HepG2 (cell line): ENCODE measurements around the gene ARL10. TPM values are rescaled to one million over a fixed set of nuclear protein-coding genes. Genes with fewer than 3 reads are reported as not detected.

Experiments
- ATAC-seq: fragments of 200-7000 bp; cut with Tn5 transposase; 3 replicates; pipeline ENCODE4 v1.9.1; 2020; ENCODE audit warnings: mild to moderate bottlenecking, moderate library complexity
- BruUV-seq: library from RNA; stranded (reverse); fragments of 400-500 nt; replicated peaks from 2 replicates; lab custom pipeline; 2021; lab: Mats Ljungman, UMichigan
- CTCF ChIA-PET: fragments of 300-600 bp; formaldehyde crosslinking; extraction: SDS; loops from one replicate; lab custom pipeline; 2021; ENCODE audit warnings: low total read pairs, inconsistent platforms, low intra/inter-chr PET ratio; lab: Yijun Ruan, JAX
- POLR2A ChIA-PET: fragments of 350-600 bp; sonication (Branson Sonifier 250); formaldehyde crosslinking; loops from one replicate; lab custom pipeline; 2020; ENCODE audit warnings: antibody characterized with exemption, inconsistent platforms; lab: Yijun Ruan, JAX
- DNase-seq: peaks from one replicate; pipeline ENCODE4 v3.0.0-alpha.2; 2015; ENCODE audit warnings: low spot score
- FAIRE-seq: peaks from 3 replicates; lab custom pipeline; 2011; peaks lifted over from hg19 to GRCh38; lab: Jason Lieb, UNC
- H2AFZ ChIP-seq: one replicate; pipeline ENCODE4 v1.6.1; 2011; ENCODE audit warnings: low read length, inconsistent platforms
- H3K27ac ChIP-seq: fragments of 300-600 bp; 3 replicates; pipeline ENCODE4 v1.8.0; 2011; ENCODE audit warnings: mixed run types, mild to moderate bottlenecking, mixed read lengths, low read length, inconsistent platforms; ENCODE audit not compliant: insufficient read depth; ENCODE audit errors: extremely low read length
- H3K27me3 ChIP-seq, 2 experiments: fragments of 200-600 bp in 1 of 2; 2 replicates in 1 of 2; 3 replicates in 1 of 2; pipeline versions ENCODE4 v1.6.0 to v1.8.0; 2011; ENCODE audit warnings: low read length in 2 of 2, mild to moderate bottlenecking in 2 of 2, moderate library complexity in 2 of 2, inconsistent platforms in 1 of 2; ENCODE audit not compliant: insufficient read depth in 2 of 2, control insufficient read depth in 1 of 2
- H3K36me3 ChIP-seq, 2 experiments: fragments of 200-600 bp in 1 of 2; replicated peaks in 1 of 2; 2 replicates in 1 of 2; 3 replicates in 1 of 2; pipeline versions ENCODE4 v1.5.1 to v1.8.0; 2011; ENCODE audit warnings: low read length in 2 of 2, inconsistent platforms in 1 of 2; ENCODE audit not compliant: insufficient read depth in 2 of 2, control insufficient read depth in 1 of 2
- H3K4me1 ChIP-seq: 2 replicates; pipeline ENCODE4 v1.5.1; 2012; ENCODE audit warnings: low read length, inconsistent platforms; ENCODE audit not compliant: insufficient read depth
- H3K4me2 ChIP-seq: 2 replicates; pipeline ENCODE4 v1.6.0; 2011; ENCODE audit warnings: low read depth, low read length, inconsistent platforms
- H3K4me3 ChIP-seq, 3 experiments: fragments of 200-600 bp in 1 of 3; sonication (generic), shearing (Covaris generic) in 1 of 3; replicated peaks in 1 of 3; 2 replicates each; pipeline ENCODE4 v1.5.1; 2011 to 2016; ENCODE audit warnings: low read length in 3 of 3, inconsistent platforms in 2 of 3, low read depth in 2 of 3, mild to moderate bottlenecking in 2 of 3, control low read depth in 1 of 3, mixed read lengths in 1 of 3; ENCODE audit not compliant: insufficient read depth in 1 of 3
- H3K79me2 ChIP-seq: one replicate; pipeline ENCODE4 v1.6.1; 2011; ENCODE audit warnings: low read length, inconsistent platforms; ENCODE audit not compliant: insufficient read depth
- H3K9ac ChIP-seq: 2 replicates; pipeline ENCODE4 v1.6.0; 2011; ENCODE audit warnings: mild to moderate bottlenecking, low read depth, low read length, inconsistent platforms; ENCODE audit not compliant: insufficient read depth
- H3K9me3 ChIP-seq: 2 replicates; pipeline ENCODE4 v1.5.1; 2012; ENCODE audit warnings: mild to moderate bottlenecking, low read length
- H4K20me1 ChIP-seq: 2 replicates; pipeline ENCODE4 v1.6.0; 2011; ENCODE audit warnings: inconsistent platforms, mild to moderate bottlenecking, low read length, moderate library complexity; ENCODE audit not compliant: insufficient read depth
- FOXC1 ChIP-seq: sonication (generic); formaldehyde crosslinking; IDR thresholded peaks from 2 replicates; pipeline ENCODE4 v1.8.0; 2022; ENCODE audit warnings: mild to moderate bottlenecking, missing genetic modification reagents, borderline replicate concordance
- FOXO4 ChIP-seq: sonication (generic); formaldehyde crosslinking; conservative IDR thresholded peaks from 2 replicates; pipeline ENCODE4 v1.8.1; 2023; ENCODE audit warnings: missing genetic modification reagents
- GFI1 ChIP-seq: sonication (generic); formaldehyde crosslinking; IDR thresholded peaks from 2 replicates; pipeline ENCODE4 v1.5.0; 2020; ENCODE audit warnings: missing genetic modification reagents, mild to moderate bottlenecking, borderline replicate concordance
- HNF4G ChIP-seq, 2 experiments: sonication (generic) in 1 of 2; formaldehyde crosslinking in 1 of 2; IDR thresholded peaks; 2 replicates each; pipeline versions ENCODE4 v1.4.0 to v1.6.1; 2011 to 2020; ENCODE audit warnings: borderline replicate concordance in 2 of 2, low read depth in 2 of 2, mild to moderate bottlenecking in 2 of 2, low read length in 1 of 2, missing genetic modification reagents in 1 of 2, moderate library complexity in 1 of 2
- KLF15 ChIP-seq: sonication (generic); formaldehyde crosslinking; IDR thresholded peaks from 2 replicates; pipeline ENCODE4 v1.8.1; 2023; ENCODE audit warnings: borderline replicate concordance, mild to moderate bottlenecking, inconsistent platforms, missing genetic modification reagents, mixed read lengths
- MYPOP ChIP-seq: sonication (generic); formaldehyde crosslinking; IDR thresholded peaks from 2 replicates; pipeline ENCODE4 v1.8.1; 2023; ENCODE audit warnings: mild to moderate bottlenecking, moderate library complexity, missing genetic modification reagents
- PHF21A ChIP-seq: sonication (generic); formaldehyde crosslinking; IDR thresholded peaks from 2 replicates; pipeline ENCODE4 v1.5.0; 2020; ENCODE audit warnings: mild to moderate bottlenecking, missing genetic modification reagents
- SRF ChIP-seq: IDR thresholded peaks from 2 replicates; pipeline ENCODE4 v1.6.1; 2011; ENCODE audit warnings: mild to moderate bottlenecking, low read depth, low read length, moderate library complexity
- ZBTB4 ChIP-seq: sonication (generic); formaldehyde crosslinking; IDR thresholded peaks from 2 replicates; pipeline ENCODE4 v1.4.0; 2020; ENCODE audit warnings: missing genetic modification reagents, mild to moderate bottlenecking, borderline replicate concordance
- ZFP41 ChIP-seq: sonication (generic); formaldehyde crosslinking; IDR thresholded peaks from 2 replicates; pipeline ENCODE4 v1.4.0; 2020; ENCODE audit warnings: mild to moderate bottlenecking, missing genetic modification reagents, borderline replicate concordance
- ZNF75D ChIP-seq: sonication (generic); formaldehyde crosslinking; IDR thresholded peaks from 2 replicates; pipeline ENCODE4 v1.8.1; 2023; ENCODE audit warnings: missing genetic modification reagents, mild to moderate bottlenecking, borderline replicate concordance
- WGBS: methylation state at CpG from one replicate; pipeline ENCODE4 v1.1.6; 2017; ENCODE audit warnings: low lambda C conversion rate; 5-methylcytosine and 5-hydroxymethylcytosine counted together
- in situ Hi-C: cut with HindIII; loops from 2 replicates; pipeline ENCODE4 v1.10.0; 2017; ENCODE audit warnings: low pct_unique_long_range_greater_than_20kb; ENCODE audit not compliant: extremely low pct_ligation_motif_present
- intact Hi-C: fragments of 100-400 bp; cut with micrococcal nuclease; formaldehyde crosslinking; loops from one replicate; pipeline ENCODE4 v1.10.0; 2022; ENCODE audit not compliant: unreplicated experiment
- polyA plus RNA-seq, 8 experiments: library from polyadenylated mRNA; depleted of rRNA in 3 of 8; stranded (reverse) in 7 of 8; unstranded in 1 of 8; fragments of >200 nt; fragmentation: Illumina TruSeq in 4 of 8; extraction: Trizol in 4 of 8; gene quantifications; 2 replicates each; pipeline versions ENCODE4 v1.2.1 to v1.2.3, GENCODE V29; 2011 to 2016; ENCODE audit warnings: low read depth in 4 of 8, missing spikeins in 1 of 8, mixed read lengths in 1 of 8; ENCODE audit not compliant: insufficient read depth in 1 of 8
- total RNA-seq, 5 experiments: library from RNA; depleted of rRNA; stranded (reverse); fragments of >200 nt; fragmentation: Illumina TruSeq; extraction: Trizol; gene quantifications; 2 replicates each; pipeline ENCODE4 v1.2.3, GENCODE V29; 2016; ENCODE audit warnings: low read depth in 1 of 5

Gene ARL10
- total and polyA plus RNA-seq, 2 of the 13 experiments (the other 11 are each of a cell fraction or from before 2014, with no cell fraction given) = 0.18 to 0.50 TPM

DNA sequence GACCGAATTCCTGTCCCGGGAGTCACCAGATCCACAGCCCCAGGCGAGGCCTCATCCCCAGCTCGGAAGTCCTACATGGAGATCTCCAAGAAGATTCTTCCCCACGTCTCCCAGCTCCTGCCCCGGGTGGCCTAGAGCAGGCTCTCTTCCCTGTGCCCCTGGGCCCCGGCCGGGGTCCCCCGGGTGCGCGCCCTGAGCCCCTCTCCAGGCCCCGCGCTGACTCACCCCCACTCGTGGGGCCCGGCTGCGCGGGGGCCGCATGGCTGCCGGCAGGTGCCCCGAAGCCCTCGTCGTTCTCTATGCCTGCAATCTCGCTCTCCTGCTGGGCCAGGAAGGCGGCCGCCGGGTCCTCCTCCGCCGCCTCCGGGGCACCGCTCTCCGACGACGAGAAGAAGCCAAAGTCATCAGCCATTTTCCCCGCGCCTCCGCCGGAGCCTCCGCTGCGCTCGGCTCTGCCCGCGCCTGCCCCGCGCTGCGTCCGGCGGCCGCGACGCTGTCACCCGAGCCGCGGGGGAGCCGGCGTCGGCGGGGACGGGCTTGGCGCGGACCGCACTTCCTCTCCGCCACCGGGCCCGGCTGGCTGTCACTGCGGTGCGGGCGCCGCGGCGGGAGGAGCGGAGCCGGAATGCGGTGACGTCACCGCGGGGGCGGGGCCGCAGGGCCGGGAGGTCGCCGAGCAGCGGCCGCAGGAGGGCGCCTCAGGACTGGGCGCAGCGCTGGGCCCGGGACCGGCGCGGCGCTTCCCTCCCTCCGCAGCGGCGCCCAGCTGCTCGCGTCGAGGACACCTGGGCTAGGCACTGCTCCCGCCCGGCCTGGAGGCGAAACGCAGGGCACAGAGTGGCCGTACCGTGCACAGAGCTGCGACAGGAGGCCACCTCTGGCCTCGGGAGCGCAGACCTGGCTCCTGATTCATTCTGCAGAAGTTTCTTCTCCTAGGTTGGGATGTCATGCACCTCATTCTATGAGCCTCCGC lies 51.0 kb downstream of the ARL10 start, which contains the start of gene CLTB (continued):
- TF ChIP-seq KLF15 (CRISPR knock-in tag) = no peak

GRCh38 chr5:176416965-176417364 lies 51.7 kb downstream of the ARL10 start:
- 66% methylated on average over 11 of the region's 11 CpGs for WGBS
- H3K27ac ChIP-seq = no peak overlapping the region
- no peaks in the 10 kb centered on the region for H4K20me1 ChIP-seq
- FAIRE-seq (no peak), ATAC-seq (peak; percentile 19), DNase-seq (no peak)
- no TSS peak for BruUV-seq
- peak overlapping the region; percentile 88 for H3K4me2 ChIP-seq
- ChIA-PET CTCF (interaction anchor here (1.2 to 2.6 kb wide), 3 partner anchors 13 to 161 kb away, joined by 5 to 17 read pairs (median 6); partner anchors contain the start of gene FAF2), POLR2A (interaction anchor here (1.3 to 2.3 kb wide), 3 partner anchors 30 to 230 kb away, joined by 3 to 15 read pairs (median 9); partner anchors contain the start of genes RNF44 and TSPAN17)
- no peaks in the 10 kb centered on the region for H3K36me3 ChIP-seq
- peaks cover 32% of the 10 kb centered on the region for H3K4me1 ChIP-seq
- H3K4me3 ChIP-seq = peak overlapping the region; percentile 17 to 49 (median 25); a peak in 5 of 6 replicates
- H3K9ac ChIP-seq = peak overlapping the region; percentile 50; the same call in 1 of the 2 replicates
- in situ Hi-C loops = loop anchor here (5.0 to 10.0 kb wide), 2 partner anchors 68 to 120 kb away; partner anchors contain the start of gene RNF44
- intact Hi-C loops = loop anchor here (1.0 to 10.0 kb wide), 3 partner anchors 31 to 132 kb away; partner anchors contain the start of genes CDHR2 and FAF2
- H2AFZ ChIP-seq = peak overlapping the region; percentile 90
- H3K27me3 ChIP-seq = no peaks in the 10 kb centered on the region
- H3K79me2 ChIP-seq = no peaks in the 10 kb centered on the region
- no peaks in the 10 kb centered on the region for H3K9me3 ChIP-seq
- TF ChIP-seq ZBTB4 (CRISPR knock-in tag) (0 out of 2 replicates have a peak, but pooled peaks have one; percentile 61), SRF (no peak), ZNF75D (CRISPR knock-in tag) (no peak), GFI1 (CRISPR knock-in tag) (peak; percentile 8; the same call in 1 of the 2 replicates), FOXC1 (CRISPR knock-in tag) (peak; percentile 52), MYPOP (CRISPR knock-in tag) (0 out of 2 replicates have a peak, but pooled peaks have one; percentile 22), ZFP41 (0 out of 2 replicates have a peak, but pooled peaks have one; percentile 19), PHF21A (CRISPR knock-in tag) (peak; percentile 49), HNF4G (IDR thresholded peaks at IDR 0.05; ENCODE audit: borderline replicate concordance, low read depth, low read length) (no peak), HNF4G (CRISPR knock-in tag; IDR thresholded peaks at IDR 0.05; ENCODE audit: borderline replicate concordance, low read depth) (no peak), FOXO4 (CRISPR knock-in tag) (0 out of 2 replicates have a peak, but pooled peaks have one; percentile 61)
